Left hindlimb (tissue), 1 donor: Measurements from ENCODE around the gene EXOC3L4.

Source experiments
- DNase-seq: peaks from one replicate; pipeline ENCODE4 v3.0.0-alpha.2; 2018

EXOC3L4 gene

DNA sequence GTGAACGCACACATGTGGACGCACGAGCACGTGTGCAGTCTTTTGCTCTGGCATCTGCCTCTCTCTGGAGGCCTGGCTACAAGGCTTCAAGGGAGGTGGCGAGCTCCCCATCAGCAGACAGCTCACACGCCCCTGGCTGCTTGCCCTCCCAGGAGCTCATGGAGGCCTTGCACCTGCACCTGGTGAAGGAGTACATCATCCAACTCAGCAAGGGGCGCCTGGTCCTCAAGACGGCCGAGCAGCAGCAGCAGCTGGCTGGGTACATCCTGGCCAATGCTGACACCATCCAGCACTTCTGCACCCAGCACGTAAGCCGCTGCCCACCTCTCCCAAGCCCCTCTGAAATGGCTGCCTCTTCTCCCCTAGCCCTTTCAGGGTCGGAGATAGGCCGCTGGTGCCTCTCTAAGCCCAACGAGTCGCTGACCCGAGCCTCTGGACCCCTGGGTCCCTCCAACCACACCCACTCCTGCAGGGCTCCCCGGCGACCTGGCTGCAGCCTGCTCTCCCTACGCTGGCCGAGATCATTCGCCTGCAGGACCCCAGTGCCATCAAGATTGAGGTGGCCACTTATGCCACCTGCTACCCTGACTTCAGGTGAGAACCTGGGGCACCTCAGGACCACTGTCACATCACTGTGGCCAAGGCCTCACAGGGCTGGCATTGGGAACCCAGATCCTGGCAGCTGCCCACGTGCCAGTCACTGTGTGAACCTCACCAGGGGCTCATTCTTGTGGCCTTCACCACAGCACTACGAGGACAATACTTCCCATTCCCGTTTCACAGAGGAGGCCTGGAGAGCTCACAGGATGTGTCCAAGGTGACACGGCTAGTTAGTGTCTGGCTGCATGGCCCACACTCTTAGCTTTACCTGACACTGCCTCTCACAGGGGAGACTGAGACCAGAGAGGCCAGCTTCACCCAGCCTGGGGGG, 39.0 kb downstream of the EXOC3L4 start:
- DNase-seq, result no peak

DNA sequence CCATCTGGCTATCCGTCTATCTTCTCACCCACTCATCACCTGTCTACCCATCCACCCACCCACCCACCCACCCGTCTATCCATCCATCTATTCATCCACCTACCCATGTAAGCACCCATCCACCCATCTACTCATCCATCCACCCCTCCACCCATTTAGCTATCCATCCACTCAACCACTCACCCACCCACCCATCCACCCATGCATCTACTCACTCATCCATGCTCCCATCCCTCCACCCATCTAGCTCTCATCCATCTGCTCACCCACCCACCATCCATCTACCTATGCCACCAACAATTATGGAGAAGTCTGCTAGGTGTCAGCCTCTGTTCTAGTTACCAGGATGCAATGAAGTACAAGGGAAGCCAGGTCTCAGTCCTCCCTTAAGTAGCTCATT, 39.9 kb downstream of the EXOC3L4 start:
- DNase-seq, result no peak

DNA sequence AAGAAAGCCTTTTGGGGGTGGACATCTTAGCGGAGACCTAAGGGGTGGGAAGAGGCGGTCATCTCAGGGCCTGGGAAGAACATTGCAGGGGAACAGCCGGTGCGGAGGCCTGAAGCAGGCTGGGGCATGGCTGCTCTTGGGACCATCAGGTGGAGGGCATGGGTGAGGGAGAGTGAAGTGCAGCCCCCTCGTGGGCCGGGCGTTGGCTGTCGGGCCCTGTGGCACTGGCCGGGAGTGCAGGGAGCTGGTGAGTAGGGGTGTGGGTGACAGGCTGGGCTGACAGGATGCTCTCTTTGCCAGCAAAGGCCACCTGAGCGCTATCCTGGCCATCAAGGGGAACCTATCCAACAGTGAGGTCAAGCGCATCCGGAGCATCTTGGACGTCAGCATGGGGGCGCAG, 40.4 kb downstream of the EXOC3L4 start:
- DNase-seq, result no peak

DNA sequence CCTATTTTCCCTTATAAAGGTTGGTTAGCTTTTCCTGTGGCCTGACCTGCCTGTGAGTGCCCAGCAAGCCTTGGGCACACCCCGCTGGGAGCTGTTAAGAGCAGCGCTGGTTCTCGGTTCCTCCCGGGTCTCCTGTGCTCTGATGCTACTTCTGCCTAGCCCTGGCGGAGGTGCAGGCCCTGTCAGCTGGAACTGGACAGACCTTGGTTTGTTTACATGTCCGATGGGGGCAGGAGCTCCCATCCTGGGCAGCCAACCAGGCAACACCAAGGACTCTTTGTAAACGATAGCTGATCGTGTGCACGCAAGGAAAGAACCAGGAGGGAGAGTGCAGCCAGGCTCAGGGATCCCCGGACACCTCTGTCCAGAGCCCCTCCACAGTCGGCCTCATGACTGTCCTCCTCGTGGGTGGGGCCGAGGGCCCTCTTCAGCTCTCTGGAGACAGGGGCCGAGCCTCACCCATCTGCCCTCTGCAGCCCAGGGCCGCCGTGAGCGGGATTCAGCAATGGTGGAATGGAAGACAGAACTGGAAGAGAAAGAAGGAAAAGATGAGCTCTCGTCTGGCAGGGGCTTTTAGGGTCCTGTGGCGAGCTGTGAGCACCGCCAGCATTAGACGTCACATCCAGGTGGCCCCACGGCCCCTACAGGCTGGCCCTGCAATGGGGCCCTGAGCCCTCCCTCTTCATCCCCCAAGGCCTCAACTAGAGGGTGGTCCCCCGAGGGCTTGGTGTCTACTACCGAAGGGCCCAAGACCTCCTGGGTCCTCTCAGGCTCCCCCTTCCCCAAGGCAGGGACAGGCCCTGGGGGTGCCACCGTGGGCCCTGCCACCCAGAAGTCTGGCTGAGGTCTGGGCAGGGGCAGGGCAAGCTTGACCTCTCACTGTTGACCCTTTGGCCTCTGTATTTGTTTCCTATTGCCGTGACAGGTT, 41.1 kb downstream of the EXOC3L4 start:
- DNase-seq, result no peak

DNA sequence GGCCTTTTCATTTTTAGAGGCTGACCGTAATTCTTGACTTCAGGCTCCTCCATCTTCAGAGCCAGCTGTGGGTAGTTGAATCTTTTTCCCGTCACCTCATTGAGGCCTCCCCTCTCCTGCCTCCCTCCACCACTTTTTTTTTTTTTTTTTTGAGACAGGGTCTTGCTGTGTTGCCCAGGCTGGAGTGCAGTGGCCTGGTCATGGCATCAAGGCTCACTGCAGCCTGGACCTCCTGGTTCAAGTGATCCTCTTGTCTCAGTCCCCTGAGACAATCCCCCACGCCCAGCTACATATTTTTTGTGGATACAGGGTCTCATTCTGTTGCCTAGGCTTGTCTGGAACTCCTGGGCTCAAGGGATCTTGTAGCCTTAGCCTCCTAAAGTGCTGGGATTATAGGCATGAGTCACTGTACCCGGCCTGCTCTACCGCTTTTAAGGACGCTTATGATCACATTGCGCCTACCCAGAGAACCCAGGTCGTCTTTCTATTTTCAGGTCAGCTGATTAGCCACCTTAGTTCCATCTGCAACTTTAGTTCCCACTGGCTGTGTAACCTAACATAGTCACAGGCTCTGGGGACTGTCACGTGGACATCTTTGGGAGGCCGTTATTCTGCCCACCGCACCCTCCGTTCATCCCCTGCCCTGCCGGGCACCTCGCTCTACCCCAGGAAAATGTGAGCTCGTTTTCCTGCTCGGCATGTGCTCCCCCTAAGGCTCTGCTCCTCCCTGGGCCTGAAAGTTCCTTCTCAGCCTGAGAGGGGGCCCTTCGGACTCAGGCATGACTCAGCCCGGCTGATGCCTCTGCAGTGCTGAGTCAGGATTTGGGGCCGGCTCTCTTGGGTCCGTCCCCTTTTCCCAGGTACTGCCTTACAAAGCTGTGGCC, 42.1 kb downstream of the EXOC3L4 start:
- no peak for DNase-seq

DNA sequence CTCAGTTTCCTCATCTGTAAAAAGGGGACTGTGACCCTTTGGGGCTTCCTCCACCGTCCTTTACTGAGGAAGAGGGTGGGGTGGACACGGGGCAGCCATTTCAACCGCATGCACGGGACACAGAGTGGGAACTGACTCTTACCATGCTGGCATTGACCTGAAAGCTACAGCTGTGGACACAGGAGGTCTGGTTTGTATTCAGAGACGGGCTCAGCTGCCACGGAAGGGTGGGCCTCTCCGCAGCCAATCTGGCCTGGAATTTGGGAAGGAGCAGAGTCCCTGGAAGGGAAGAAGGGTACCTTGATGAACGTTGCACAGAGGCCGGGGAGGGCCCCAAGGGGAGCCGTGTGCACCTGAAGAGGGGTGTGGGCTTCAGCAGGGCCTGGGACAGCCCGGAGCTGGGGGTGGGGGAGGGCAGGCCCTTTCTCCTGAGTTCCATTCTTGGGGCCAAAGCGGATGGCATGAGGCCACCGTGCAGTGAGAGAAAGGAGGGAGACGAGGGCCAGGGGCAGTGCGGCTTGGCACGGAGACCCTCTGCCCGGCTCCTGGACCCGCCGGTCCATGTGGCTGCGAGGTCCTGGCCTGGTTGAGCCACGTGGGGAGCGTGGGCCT, 43.3 kb downstream of the EXOC3L4 start:
- no peak for DNase-seq

DNA sequence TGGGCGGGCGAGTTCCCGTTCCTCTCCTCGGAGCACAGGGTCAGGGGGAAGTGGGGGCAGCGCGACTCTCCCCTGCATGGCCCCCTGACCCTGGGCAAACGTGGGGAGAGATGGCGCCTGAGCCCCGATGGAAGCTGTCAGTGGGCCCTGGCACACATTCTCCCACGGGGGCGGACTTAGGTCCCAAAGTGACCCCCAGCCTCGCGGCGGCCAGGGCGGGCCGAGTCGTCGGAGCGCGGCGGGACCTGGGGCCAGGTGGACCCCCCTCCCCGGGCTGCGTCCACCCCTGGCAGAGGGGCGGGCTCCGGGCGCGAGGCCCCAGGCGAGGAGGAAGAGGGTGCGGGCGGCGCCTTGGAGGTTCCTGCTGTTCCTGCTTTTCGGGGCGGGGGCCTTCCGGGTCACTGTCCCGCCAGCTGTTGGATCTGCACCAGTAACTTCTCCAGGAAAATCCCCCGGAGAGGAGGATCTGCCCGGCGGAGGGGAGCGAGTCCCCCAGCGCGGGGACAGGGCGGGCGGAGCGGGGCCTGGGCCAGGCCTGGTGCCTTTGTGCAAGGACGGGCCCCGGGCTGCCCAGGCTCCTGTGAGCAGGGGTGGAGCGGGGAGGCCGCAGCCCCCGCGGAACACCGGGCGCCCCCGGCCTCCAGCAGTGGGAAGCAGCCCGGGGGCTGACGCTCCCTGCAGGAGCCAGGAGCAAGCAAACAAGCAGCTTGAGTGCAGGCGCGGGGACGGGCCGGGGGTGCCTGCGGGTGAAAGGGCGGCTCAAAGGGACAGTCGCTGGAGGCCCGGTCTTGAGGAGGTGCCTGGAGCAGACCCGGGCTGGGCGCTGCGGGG, 44.0 kb downstream of the EXOC3L4 start:
- no peak for DNase-seq

DNA sequence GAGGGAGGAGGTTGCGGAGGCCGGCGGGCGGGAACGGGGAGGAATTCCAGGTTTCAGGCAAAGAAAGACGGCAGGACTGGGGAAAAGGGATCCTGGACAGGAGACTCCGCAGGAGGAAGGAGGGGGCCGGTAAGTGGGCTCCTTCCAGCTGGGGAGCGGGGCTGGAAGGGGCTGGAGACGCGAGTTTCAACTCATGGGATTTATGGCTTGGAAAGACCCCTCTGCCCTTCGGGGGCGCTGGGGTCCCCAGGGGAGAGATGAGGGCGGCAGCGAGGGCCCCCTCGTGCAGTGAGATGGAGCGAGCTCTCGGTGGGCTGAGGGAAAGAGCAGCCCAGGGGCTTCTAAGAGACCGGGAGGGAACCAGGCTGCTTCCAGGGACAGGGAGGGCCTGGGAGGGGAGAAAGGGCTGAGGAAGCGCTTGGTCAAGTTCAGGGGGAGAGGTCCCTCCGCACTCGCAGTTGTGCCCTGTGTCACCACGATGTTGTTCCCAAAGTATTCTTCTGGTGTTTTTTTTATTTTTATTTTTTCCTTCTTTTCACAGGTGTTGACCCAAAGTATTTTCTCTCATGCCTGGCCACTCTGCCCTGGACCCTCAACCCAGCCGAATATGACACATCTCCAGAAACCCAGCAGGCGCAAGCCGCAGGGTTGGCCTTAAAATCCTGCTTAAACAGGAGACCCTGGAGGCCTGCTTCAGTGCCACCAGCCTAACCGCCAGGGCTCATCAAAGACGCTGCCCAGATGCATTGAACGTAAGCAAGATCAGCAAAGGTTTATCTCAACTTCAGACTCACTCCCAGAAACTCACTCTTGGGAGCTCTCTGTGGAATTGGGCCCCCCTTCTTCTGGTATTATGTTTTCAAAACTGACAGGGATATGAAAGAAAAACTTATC, 44.9 kb downstream of the EXOC3L4 start:
- DNase-seq, result no peak

DNA sequence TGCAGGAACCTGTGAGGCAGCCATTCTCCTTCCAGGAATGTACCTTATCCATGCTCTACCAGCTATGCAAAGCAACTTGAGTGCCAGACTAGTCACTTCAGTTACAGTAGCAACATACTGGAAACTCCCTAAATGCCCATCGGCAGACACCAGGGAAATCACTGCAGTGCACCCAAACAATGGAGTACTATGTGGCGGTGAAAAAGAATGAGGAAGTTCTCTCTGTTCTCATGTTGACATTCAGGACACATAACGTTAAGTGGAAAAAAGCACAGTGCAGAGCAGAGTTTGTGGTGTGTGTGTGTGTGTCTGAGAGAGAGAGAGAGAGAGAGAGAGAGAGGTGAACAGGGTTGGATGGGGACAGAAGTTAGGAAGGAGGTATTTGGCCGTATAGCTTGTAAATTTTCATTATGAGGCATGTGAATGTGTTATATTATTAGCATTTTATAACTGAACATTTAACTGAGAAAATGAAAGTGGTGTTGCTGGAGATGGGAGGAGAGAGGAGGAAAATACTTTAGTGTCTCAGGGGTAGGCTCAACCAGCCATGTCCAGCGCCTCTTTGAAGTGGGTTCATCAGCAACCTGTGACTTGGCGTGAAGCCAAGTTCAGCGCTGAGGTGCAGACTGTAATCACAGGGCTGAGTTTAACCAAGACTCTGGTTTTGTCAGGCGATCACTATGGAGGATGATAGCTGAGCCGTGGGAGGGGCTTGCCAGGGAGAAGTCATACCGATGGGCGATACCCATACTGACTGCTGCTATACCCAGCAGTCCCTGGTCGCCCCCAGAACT, 46.0 kb downstream of the EXOC3L4 start:
- no peak for DNase-seq

DNA sequence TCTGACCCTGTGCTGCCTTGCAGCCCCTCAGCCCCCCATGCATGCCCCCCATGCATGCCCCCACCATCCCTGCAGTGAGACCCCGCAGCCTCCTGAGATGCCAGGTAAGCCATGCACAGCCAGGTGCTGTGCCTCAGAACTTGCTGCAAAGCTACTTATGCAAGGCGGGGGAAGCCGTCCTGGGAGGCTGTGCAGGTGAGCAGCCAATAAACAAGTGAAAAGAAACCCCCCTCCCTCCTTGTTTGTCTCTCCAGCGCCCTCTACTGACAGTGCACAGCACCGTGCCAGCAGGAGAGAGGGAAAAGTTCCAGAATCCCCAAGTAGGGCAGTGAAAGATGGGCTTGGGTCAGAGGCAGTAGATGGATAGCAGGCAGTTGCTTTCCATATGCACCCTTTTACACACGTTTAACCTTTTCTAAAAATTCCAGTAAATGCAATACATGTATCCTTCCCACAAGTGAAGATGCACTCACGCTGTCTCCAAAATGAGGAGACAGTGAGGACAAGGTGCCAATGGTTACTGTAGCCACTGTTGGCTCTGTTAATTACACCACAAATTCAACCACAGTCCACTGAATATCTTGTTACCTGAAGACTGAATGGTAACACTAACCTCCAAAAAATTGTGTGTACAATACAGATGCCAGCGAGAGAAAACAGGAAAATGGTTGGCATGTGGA, 46.7 kb downstream of the EXOC3L4 start:
- no peak for DNase-seq

DNA sequence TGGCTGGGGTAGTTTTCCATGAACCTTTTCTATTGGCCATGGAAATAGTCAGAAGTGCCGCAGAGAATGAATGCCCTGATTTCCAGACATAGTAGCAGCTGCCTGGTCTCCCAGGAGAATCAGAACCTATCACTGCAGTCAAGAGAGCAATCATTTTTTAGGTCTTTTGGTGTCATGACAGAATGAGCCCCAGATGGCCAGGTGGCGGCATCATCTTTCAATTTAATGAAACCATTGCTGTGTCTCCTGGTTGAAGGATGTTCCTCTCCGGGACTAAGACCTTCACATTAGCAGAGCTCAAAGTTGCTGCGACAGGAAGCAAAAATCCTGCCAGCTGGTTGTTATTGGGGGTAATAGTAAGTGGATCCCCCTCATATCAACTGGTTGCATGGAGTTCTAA, 47.5 kb downstream of the EXOC3L4 start:
- no peak for DNase-seq

DNA sequence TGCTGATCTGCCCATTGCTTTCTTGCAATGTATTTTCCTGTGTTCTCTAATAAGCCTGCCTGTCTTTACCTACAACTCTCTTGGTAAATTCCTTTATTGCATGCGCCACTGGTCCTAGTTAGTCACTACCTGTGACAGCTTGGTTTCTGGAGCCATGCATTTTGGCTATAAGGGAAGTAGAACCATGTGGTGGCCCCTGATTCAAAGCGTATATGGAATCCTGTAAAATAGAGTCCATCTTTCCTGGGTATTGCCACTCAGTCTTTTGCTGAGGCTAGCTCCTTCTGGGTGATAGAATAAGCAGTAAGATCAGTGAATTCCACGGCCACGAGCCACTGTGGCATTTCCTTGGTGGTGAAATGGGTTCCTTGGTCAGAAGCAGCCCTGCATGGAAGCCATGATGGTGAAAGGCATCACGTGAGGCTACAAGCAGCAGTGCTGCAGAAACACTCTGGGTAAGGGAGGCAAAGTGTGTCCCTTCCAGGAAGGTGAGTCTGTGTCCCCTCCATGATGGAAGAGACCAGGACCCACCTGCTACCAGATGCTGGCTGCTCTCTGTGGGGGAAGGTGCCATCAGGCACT, 48.3 kb downstream of the EXOC3L4 start:
- no peak for DNase-seq

DNA sequence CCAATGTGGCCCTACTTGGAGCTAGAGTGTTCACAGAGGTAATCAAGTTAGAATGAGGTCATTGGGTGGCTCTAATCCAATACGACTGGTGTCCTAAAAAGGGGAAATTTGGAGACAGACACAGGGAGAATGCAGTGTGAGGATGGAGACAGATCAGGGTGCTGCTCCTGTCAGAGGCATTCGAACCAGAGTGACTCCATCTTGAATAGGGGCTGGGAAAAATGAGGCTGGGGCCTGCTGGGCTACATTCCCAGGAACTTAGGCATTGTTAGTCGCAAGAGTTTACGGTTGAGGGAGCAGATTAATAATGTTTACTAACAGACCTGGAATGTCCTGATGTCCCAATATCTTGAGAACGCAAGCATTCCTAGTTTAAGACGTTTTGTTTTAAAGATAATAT, 49.0 kb downstream of the EXOC3L4 start:
- no peak for DNase-seq

DNA sequence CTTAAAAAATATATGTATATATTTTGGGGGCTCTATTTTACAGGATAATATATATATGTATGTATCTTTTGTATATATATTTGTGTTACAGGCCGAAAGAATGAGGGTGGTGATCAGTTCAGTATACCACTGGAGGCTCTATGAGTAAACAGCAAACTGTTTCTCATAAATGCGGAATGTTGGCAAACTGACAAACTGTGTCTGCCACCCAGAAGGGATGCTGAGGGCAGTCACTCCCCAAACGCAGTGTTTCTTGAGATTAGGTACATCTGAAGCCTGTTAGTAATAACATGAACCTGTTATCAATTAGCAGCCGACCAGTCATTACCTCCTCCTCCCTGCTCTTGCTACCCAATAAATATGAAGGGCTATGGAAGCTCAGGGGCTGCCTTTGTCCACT, 49.6 kb downstream of the EXOC3L4 start:
- no peak for DNase-seq

DNA sequence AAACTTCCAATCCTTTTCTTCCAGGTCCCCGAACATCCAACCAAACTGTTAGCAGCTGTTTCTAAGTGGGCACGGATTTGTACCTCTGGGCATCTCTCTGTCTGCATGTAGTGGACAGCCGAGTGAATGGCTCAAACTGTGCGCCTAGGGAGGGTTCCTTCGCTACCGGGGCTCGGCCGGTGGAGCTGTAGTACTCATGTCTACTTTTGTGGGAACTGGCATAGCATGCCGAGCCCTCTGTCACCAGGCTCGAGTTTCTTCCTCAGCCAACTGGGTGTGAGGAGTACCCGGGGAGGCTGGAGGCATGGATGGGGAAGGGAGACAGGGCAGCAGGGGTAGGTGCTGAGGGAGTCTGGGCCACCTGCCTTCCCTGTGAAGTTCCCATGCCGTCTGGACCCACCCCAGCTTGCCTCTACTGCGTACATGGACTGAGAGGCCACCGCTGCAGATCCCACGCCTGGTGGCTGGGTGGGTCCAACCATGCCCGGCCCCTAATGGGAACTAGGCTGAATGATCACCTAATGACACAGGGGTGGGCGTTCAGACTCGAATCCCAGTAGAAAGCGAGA, 51.7 kb downstream of the EXOC3L4 start:
- DNase-seq, result no peak

DNA sequence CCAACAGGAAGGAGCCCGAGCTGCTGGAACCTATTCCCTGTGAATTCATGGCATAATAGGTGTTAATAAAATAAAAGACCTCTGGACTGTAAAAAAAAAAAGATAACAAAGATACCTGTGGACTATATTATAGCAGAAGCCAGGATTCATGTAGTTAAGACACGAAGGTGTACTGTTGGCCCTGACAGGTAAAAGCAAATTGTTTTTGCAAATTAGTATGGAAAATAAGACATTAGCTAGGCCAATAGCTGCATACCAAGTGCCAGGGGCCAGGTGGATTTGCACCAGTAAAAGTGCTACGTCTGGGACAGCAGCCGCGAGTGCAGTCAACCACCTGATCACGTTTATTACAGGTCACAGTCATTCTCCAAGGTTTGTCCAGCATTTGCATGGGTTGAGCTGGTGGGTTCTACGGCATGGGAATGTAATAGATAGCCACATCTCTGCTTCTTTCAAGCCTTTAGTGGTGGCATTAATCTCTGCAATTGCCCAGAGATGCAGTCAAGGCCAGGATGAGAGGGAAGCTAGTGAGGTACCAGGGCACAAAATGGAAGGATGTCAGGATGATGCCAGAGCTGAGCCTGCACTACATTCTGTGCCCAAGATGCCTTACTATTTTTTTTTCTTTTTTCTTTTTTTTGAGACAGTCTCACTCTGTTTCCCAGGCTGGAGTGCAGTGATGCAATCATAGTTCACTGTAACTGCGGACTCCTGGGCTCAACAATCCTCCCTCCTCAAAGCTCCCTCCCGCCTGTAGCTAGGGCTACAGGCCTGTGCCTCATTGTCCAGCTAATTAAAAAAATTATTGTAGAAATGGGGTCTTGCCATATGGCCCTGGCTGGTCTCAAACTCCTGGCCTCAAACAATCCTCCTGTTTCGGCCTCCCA, 55.1 kb downstream of the EXOC3L4 start:
- no peak for DNase-seq
